ENCODE measurements around the gene ZMYND11.
"Not testable (repeated sequence)": the region's sequence is repeated elsewhere in the genome, so short reads cannot be mapped to it uniquely, and the experiment has no call there.

Gene ZMYND11

GRCh38 chr10:288316-289200, 153.3 kb downstream of the ZMYND11 start:
- no peak overlapping the region for H3K27ac ChIP-seq
- no peak overlapping the region for H3K9ac ChIP-seq (ENCODE audit: insufficient read length)
- TF ChIP-seq FOXP2 (optimal IDR thresholded peaks at IDR 0.05; ENCODE audit: control extremely low read depth, extremely low read length, insufficient read depth) = no peak
- no peak for TF ChIP-seq POLR2AphosphoS5 (IDR thresholded peaks at IDR 0.05; ENCODE audit: borderline replicate concordance, low read depth, low read length)
- no peak for TF ChIP-seq EZH2 (IDR thresholded peaks at IDR 0.05)
- DNase-seq (ENCODE audit: low read depth, low spot score) = no peak
- H3K9me3 ChIP-seq (ENCODE audit: low read depth, low read length) = no peaks in the 10 kb centered on the region
- H3K4me3 ChIP-seq = no peak overlapping the region
- no peaks in the 10 kb centered on the region for H3K36me3 ChIP-seq (ENCODE audit: insufficient read depth, low read length)

- DNase-seq (ENCODE audit: low read depth, low spot score) = no peak
- TF ChIP-seq EZH2 (IDR thresholded peaks at IDR 0.05) (no peak), POLR2AphosphoS5 (IDR thresholded peaks at IDR 0.05; ENCODE audit: borderline replicate concordance, low read depth, low read length) (no peak), FOXP2 (optimal IDR thresholded peaks at IDR 0.05; ENCODE audit: control extremely low read depth, extremely low read length, insufficient read depth) (no peak)
- Histone ChIP-seq H3K27ac (no peak overlapping the region), H3K9ac (ENCODE audit: insufficient read length) (no peak overlapping the region), H3K9me3 (ENCODE audit: low read depth, low read length) (no peaks in the 10 kb centered on the region), H3K4me3 (no peak overlapping the region), H3K36me3 (ENCODE audit: insufficient read depth, low read length) (no peaks in the 10 kb centered on the region)
Measured at GRCh38 chr10:289581-289980, 154.3 kb downstream of the ZMYND11 start.

- H3K4me3 ChIP-seq = no peak overlapping the region
- H3K36me3 ChIP-seq (ENCODE audit: insufficient read depth, low read length) = no peaks in the 10 kb centered on the region
- H3K9ac ChIP-seq (ENCODE audit: insufficient read length) = no peak overlapping the region
- H3K9me3 ChIP-seq (ENCODE audit: low read depth, low read length) = no peaks in the 10 kb centered on the region
- no peak for DNase-seq (ENCODE audit: low read depth, low spot score)
- no peak for TF ChIP-seq EZH2 (IDR thresholded peaks at IDR 0.05)
- no peak for TF ChIP-seq POLR2AphosphoS5 (IDR thresholded peaks at IDR 0.05; ENCODE audit: borderline replicate concordance, low read depth, low read length)
- TF ChIP-seq FOXP2 (optimal IDR thresholded peaks at IDR 0.05; ENCODE audit: control extremely low read depth, extremely low read length, insufficient read depth) = no peak
- no peak overlapping the region for H3K27ac ChIP-seq
Measured at GRCh38 chr10:290026-290725, 154.9 kb downstream of the ZMYND11 start.

GRCh38 chr10:293636-294035, 158.4 kb downstream of the ZMYND11 start:
- TF ChIP-seq POLR2AphosphoS5 (IDR thresholded peaks at IDR 0.05; ENCODE audit: borderline replicate concordance, low read depth, low read length) = no peak
- no peak for TF ChIP-seq FOXP2 (optimal IDR thresholded peaks at IDR 0.05; ENCODE audit: control extremely low read depth, extremely low read length, insufficient read depth)
- no peak for TF ChIP-seq EZH2 (IDR thresholded peaks at IDR 0.05)
- no peak overlapping the region for H3K9ac ChIP-seq (ENCODE audit: insufficient read length)
- no peaks in the 10 kb centered on the region for H3K9me3 ChIP-seq (ENCODE audit: low read depth, low read length)
- no peak overlapping the region for H3K4me3 ChIP-seq
- H3K27ac ChIP-seq = no peak overlapping the region
- H3K36me3 ChIP-seq (ENCODE audit: insufficient read depth, low read length) = no peaks in the 10 kb centered on the region
- no peak for DNase-seq (ENCODE audit: low read depth, low spot score)

- no peaks in the 10 kb centered on the region for H3K36me3 ChIP-seq (ENCODE audit: insufficient read depth, low read length)
- H3K27ac ChIP-seq = no peak overlapping the region
- TF ChIP-seq POLR2AphosphoS5 (IDR thresholded peaks at IDR 0.05; ENCODE audit: borderline replicate concordance, low read depth, low read length) = no peak
- no peak for TF ChIP-seq FOXP2 (optimal IDR thresholded peaks at IDR 0.05; ENCODE audit: control extremely low read depth, extremely low read length, insufficient read depth)
- TF ChIP-seq EZH2 (IDR thresholded peaks at IDR 0.05) = no peak
- DNase-seq (ENCODE audit: low read depth, low spot score) = no peak
- no peak overlapping the region for H3K9ac ChIP-seq (ENCODE audit: insufficient read length)
- H3K4me3 ChIP-seq = no peak overlapping the region
- H3K9me3 ChIP-seq (ENCODE audit: low read depth, low read length) = no peaks in the 10 kb centered on the region
Measured at GRCh38 chr10:297567-297966, 162.3 kb downstream of the ZMYND11 start.

- Histone ChIP-seq H3K9me3 (ENCODE audit: low read depth, low read length) (no peaks in the 10 kb centered on the region), H3K9ac (ENCODE audit: insufficient read length) (no peak overlapping the region), H3K36me3 (ENCODE audit: insufficient read depth, low read length) (no peaks in the 10 kb centered on the region), H3K4me3 (no peak overlapping the region), H3K27ac (no peak overlapping the region)
- TF ChIP-seq EZH2 (IDR thresholded peaks at IDR 0.05) (no peak), FOXP2 (optimal IDR thresholded peaks at IDR 0.05; ENCODE audit: control extremely low read depth, extremely low read length, insufficient read depth) (no peak), POLR2AphosphoS5 (IDR thresholded peaks at IDR 0.05; ENCODE audit: borderline replicate concordance, low read depth, low read length) (no peak)
- no peak for DNase-seq (ENCODE audit: low read depth, low spot score)
Measured at GRCh38 chr10:298033-298432, 162.8 kb downstream of the ZMYND11 start.

- DNase-seq (ENCODE audit: low read depth, low spot score) = no peak
- TF ChIP-seq EZH2 (IDR thresholded peaks at IDR 0.05) = no peak
- Histone ChIP-seq H3K9ac (ENCODE audit: insufficient read length) (no peak overlapping the region), H3K4me3 (no peak overlapping the region), H3K9me3 (ENCODE audit: low read depth, low read length) (no peaks in the 10 kb centered on the region), H3K36me3 (ENCODE audit: insufficient read depth, low read length) (no peaks in the 10 kb centered on the region), H3K27ac (no peak overlapping the region)
Measured at GRCh38 chr10:299512-299911, 164.3 kb downstream of the ZMYND11 start.

GRCh38 chr10:299969-300368, 164.7 kb downstream of the ZMYND11 start:
- Histone ChIP-seq H3K27ac (no peak overlapping the region), H3K9ac (ENCODE audit: insufficient read length) (no peak overlapping the region), H3K9me3 (ENCODE audit: low read depth, low read length) (no peaks in the 10 kb centered on the region), H3K4me3 (no peak overlapping the region), H3K36me3 (ENCODE audit: insufficient read depth, low read length) (no peaks in the 10 kb centered on the region)
- DNase-seq (ENCODE audit: low read depth, low spot score) = no peak
- no peak for TF ChIP-seq POLR2AphosphoS5 (IDR thresholded peaks at IDR 0.05; ENCODE audit: borderline replicate concordance, low read depth, low read length)
- TF ChIP-seq EZH2 (IDR thresholded peaks at IDR 0.05) = no peak
- TF ChIP-seq FOXP2 (optimal IDR thresholded peaks at IDR 0.05; ENCODE audit: control extremely low read depth, extremely low read length, insufficient read depth) = no peak

- H3K9ac ChIP-seq (ENCODE audit: insufficient read length); H3K27ac ChIP-seq; H3K36me3 ChIP-seq (ENCODE audit: insufficient read depth, low read length); DNase-seq (ENCODE audit: low read depth, low spot score); H3K4me3 ChIP-seq; H3K9me3 ChIP-seq (ENCODE audit: low read depth, low read length): not testable (repeated sequence)
Measured at GRCh38 chr10:300580-300979, 165.3 kb downstream of the ZMYND11 start.
